AG20443 (cell line): ENCODE results near the gene SLC25A30.
"Not testable (repeated sequence)": the region's sequence is repeated elsewhere in the genome, so short reads cannot be mapped to it uniquely, and the experiment has no call there.

ENCODE experiments used
- DNase-seq: peaks from one replicate; pipeline ENCODE4 v3.0.0; 2012; ENCODE audit warnings: low spot score, mixed read lengths

Gene SLC25A30

DNA sequence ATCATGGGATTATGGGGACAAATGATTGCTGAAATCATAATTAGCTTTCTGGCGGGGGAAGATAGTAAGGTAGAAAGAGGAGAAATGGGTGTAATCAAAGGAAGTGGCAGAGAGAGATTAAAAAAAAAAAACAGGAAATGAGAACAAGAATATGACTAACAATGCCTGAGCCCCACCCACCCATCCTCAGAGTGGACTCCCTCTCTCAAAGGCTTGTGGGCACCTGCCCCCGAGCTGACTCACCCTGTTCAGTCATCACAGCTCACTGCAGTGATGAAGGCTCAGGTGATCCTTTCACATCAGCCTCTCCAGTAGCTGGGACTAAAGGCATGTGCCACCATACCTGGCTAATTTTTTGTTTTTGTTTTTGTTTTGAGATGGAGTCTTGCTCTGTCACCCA lies 50.8 kb downstream of the SLC25A30 start:
- DNase-seq = peak; percentile 81

DNA sequence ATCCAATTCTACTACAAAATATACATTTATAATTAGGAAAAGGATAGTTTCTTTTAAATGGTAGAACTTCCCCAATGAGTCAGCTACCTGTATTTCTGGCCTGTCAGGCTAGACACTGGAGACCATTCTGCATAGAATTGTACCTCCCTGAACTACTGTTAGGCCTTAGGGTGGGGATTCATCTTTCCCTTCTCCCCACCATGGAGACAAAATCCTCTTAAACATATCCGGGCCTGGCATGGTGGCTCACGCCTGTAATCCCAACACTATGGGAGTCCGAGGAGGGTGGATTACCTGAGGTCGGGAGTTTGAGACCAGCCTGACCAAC lies 52.7 kb downstream of the SLC25A30 start:
- DNase-seq = no peak

DNA sequence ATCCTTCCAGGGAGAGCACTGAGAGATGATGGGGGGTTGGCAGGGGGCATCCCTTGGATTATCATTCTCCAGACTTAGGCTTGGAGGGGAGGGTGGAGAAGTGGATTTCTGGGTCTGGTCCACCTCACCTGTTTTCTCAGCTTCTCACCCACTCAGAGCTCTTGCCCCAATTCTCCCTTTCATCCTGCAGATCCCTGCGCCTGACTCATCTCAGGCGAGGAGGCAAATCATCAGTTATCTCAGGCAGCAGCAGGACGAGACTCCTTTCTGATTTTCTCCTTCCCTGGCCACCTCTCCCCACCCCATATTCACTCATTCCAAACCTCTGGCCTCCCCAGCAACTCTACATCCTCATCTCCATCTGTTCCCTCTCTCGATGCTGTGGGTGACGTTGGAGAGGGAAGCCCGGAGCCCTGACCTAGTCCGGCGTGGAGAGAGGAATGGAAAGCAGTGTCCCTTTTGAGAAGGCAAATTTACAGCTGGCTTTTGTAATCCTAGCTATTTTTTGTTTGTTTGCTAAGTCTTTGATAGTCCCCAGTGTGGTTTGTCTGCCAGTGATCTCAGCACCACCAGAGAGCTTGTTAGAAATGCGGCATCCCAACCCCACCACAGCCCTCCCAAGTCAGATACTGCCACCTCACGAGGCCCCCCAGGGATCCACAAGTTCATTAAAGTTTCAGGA lies 53.2 kb downstream of the SLC25A30 start:
- DNase-seq = no peak

DNA sequence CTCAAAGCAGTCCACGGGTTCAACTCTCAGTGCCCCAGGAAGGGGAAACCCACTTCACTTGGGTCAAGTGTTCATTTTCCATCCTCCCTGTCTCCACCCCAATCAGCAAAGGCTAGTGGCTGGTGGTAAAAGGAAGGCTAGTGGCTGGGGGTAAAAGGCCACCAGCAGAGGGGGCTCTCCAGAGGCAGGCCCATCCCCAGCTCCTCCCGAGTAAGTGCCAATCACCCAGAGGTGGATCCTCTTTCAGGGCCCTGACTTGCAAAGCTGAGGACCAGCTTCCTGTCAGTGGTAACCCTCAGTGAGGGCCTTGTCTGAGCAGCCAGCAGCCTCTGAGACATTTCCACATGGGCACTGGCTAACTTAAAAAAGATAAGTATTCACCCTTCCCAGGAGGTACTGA lies 55.2 kb downstream of the SLC25A30 start:
- DNase-seq = no peak

DNA sequence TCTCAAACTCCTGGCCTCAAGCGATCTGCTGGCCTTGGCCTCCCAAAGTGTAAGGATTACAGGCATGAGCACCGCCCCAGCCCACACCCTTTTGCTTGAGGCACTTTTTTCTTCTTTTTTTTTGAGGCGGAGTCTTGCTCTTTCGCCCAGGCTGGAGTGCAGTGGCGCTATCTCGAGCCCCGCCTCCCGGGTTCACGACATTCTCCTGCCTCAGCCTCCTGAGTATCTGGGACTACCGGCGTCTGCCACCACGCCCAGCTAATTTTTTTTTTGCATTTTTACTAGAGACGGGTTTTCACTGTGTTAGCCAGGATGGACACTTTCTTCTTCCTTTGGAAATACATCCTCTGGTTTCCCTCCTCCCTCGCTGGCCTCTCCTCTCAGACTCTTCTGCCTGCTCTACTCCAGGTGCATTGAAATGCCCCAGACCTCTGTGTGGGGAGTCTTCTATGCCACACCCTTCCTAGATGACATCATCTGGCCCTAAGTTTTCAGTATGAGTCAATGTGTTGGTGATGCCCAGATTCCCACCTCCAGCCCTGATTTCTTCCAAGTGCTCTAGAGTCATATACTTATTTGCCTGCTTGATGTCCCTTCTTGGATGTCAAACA lies 56.5 kb downstream of the SLC25A30 start:
- DNase-seq = peak; percentile 52

DNA sequence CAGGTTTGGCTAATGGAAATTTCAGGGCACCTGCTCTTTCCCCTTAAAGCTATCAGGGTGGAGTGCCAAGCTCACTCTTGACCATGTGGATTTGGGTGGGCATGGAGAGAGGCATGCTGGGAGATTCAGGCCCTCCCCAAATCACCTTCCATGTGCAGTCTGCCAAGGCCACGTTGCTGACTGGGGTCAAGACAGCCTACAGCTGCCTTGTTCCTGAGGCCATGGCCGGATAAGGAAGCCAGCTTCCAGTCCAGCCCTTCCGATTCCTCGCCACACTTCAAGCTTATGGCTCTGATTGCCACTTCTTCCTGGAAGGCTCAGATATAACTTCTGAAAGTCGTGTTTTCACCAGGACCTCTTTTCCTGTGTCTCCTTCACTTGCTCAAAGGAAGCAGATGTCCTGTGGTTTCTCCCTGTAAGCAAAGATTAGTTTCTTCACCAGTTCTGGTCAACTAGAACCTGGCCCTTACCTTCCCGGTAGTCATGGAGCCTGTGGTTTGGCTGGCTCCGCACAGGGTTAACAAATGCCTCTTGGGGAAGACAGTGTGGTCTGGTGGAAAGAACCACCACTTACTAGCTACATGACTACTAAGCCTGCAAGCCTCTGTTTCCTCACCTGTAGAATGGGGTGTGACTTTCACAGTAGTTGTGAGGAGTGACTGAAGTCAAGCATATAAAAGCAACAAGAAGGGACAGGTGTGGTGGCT lies 61.1 kb downstream of the SLC25A30 start:
- no peak for DNase-seq

DNA sequence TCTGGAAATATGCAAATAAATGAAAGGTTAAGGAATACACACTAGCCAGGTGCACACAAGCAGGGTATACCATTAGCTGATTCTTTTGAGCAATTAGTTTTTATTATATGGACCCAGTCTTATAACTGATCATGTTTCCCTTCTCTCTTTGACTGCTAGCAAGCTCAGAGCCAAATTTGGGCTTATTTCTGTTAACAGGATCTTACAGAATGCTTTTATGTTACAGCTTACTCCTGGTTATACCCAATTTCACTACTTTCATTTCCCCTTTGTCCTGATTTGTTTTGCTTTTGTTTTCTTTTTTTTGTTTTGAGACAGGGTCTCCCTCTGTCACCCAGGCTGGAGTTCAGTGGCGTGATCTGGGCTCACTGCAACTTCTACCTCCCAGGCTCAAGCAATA lies 64.3 kb downstream of the SLC25A30 start:
- DNase-seq = no peak

DNA sequence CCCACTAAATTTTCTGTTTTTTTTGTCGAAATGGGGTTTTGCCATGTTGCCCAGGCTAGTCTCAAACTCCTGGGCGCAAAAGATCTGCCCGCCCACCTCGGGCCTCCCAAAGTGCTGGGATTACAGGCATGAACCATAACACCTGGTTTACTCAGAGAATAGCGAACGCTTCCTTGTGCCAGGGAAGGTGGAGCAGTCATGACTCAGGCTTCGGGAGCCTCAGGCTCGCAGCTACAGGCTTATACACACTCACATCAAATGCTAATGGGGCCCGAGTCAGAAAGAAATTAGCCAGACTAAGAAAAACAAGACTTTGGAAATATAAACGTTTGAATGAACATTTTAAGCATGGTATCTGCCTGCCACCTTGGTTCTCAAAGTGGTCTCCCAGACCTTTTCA lies 66.1 kb downstream of the SLC25A30 start:
- DNase-seq = no peak

DNA sequence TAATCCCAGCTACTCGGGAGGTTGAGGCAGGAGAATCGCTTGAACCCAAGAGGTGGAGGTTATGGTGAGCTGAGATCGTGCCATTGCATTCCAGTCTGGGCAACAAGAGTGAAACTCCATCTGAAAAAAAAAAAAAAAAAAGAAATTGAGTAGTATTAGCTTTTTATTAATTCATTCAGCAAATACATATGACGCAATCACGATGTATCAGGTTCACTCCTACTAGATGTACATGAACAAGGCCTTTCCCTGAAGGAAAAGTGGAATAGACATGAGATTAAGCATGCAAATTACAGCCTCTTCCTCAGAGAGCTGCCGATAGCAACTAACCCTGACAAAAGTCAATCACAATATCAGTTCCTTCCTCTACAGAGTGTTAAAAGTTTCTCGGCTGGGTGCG lies 68.0 kb downstream of the SLC25A30 start:
- no peak for DNase-seq

DNA sequence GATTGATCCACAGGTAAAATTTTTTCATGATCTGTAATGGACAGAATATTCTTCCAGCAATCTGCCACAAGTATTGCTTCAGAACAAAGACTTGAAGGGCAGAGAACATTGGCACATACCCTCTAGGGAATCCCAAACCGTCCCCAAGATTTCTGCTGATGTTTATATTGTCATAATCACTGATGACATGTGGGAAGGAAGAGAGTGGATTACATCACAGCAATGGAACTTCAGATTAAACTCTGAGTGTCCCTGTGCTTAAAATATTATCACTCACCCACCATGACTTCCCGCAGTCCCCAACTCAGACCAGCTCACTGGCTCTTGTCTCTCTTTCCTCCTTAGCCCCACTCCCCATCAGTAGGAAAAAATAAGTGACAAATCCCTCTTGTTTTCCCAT lies 68.7 kb downstream of the SLC25A30 start:
- no peak for DNase-seq

DNA sequence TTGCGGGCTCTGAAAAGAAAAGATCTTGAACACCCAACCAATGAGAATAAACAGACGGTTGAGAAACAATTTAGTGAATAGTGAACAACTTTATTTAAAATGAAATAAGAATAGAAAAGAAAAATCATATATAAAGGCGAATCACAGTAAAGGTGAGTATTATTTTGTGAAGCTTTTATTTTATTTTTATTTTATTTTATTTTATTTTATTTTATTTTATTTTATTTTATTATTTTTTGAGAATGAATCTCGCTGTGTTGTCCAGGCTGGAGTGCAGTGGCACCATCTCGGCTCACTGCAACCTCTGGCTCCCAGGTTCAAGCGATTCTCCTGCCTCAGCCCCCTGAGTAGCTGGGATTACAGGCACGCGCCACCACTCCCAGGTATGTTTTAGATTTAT lies 74.1 kb downstream of the SLC25A30 start:
- DNase-seq = not testable (repeated sequence)
